Epithelial cell of proximal tubule (primary cell): ENCODE measurements around the gene MTUS2. TPM values are rescaled to one million over a fixed set of nuclear protein-coding genes. Genes with fewer than 3 reads are reported as not detected.

ENCODE experiments used
- DNase-seq: peaks from one replicate; pipeline ENCODE4 v3.0.0-alpha.2; 2011; ENCODE audit warnings: low read depth
- H3K4me3 ChIP-seq: 2 replicates; pipeline ENCODE4 v1.5.1; 2011; ENCODE audit warnings: low read depth, mild to moderate bottlenecking, low read length
- CTCF ChIP-seq: conservative IDR thresholded peaks from 2 replicates; pipeline ENCODE4 v1.5.1; 2012; ENCODE audit warnings: low read depth, mild to moderate bottlenecking, low read length
- total RNA-seq: library from RNA; depleted of rRNA; stranded (reverse); fragments of >200 nt; gene quantifications from 2 replicates; pipeline ENCODE4 v1.2.3, GENCODE V29; 2015

MTUS2 gene
- total RNA-seq, 1 donor from 2014 or later = not detected

GRCh38 chr13:29279356-29280254 is 459.5 kb downstream of the MTUS2 start:
- no peak overlapping the region for H3K4me3 ChIP-seq
- no peak for TF ChIP-seq CTCF
- DNase-seq = no peak

GRCh38 chr13:29281932-29282495 is 461.9 kb downstream of the MTUS2 start:
- TF ChIP-seq CTCF = no peak
- no peak for DNase-seq
- H3K4me3 ChIP-seq = no peak overlapping the region

- no peak for DNase-seq
- H3K4me3 ChIP-seq = no peak overlapping the region
- no peak for TF ChIP-seq CTCF
Measured at GRCh38 chr13:29284726-29285125, 464.6 kb downstream of the MTUS2 start.

- H3K4me3 ChIP-seq = no peak overlapping the region
- no peak for DNase-seq
- TF ChIP-seq CTCF = no peak
Measured at GRCh38 chr13:29287237-29287636, 467.1 kb downstream of the MTUS2 start.

- TF ChIP-seq CTCF = no peak
Measured at GRCh38 chr13:29292045-29292444, 471.9 kb downstream of the MTUS2 start.

GRCh38 chr13:29294821-29295220 is 474.7 kb downstream of the MTUS2 start:
- no peak for DNase-seq
- no peak for TF ChIP-seq CTCF
- no peak overlapping the region for H3K4me3 ChIP-seq

More at GRCh38 chr13:29292045-29292444, 471.9 kb downstream of the MTUS2 start:
- DNase-seq = no peak
- no peak overlapping the region for H3K4me3 ChIP-seq
